Measurements from ENCODE around the gene EIF2B2.

DNA sequence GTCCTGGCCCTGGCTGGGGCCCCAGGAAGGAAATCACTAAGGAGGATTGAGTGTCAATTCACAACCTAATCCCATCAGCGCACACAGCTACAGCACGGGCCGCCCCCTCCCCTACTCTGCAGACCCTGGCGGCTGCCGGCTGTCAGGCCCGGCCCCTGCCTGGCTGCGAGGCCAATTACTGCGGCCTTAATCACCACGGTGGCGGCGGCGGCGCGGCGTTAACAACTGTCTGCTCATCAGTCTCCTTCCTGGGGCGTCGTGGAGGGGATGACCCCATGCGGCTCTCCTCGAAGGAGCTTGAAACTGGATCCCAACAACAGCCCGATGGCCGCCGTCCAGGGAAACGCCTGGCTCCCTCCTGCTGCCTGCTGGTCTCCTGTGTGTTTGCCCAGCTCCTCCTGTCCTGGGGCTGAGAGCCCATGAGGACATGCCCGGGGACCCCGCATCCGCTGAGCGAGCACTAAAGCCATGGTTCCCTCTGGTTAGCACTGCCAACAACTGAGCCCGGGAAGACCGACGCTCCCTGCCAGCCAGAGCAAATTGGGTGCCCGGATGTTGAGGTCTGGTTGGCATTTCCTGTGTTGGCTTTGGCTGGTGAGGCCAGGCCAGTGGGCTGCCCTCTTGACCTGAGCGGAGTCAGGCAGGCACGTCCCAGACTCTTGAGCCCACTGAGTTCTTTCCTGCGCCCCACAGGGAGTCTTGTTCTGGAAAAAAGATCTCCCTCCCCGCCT lies 21.8 kb upstream of the EIF2B2 start:
- TF ChIP-seq, protein P1, sequence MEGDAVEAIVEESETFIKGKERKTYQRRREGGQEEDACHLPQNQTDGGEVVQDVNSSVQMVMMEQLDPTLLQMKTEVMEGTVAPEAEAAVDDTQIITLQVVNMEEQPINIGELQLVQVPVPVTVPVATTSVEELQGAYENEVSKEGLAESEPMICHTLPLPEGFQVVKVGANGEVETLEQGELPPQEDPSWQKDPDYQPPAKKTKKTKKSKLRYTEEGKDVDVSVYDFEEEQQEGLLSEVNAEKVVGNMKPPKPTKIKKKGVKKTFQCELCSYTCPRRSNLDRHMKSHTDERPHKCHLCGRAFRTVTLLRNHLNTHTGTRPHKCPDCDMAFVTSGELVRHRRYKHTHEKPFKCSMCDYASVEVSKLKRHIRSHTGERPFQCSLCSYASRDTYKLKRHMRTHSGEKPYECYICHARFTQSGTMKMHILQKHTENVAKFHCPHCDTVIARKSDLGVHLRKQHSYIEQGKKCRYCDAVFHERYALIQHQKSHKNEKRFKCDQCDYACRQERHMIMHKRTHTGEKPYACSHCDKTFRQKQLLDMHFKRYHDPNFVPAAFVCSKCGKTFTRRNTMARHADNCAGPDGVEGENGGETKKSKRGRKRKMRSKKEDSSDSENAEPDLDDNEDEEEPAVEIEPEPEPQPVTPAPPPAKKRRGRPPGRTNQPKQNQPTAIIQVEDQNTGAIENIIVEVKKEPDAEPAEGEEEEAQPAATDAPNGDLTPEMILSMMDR (conservative IDR thresholded peaks at IDR 0.05; ENCODE audit: low read length) = no peak
- no peak for TF ChIP-seq EZH2phosphoT487 (IDR thresholded peaks at IDR 0.05; ENCODE audit: borderline replicate concordance, low read depth, low read length)
